Measurements from ENCODE around the gene GATA3.

- TF ChIP-seq POLR2A (IDR thresholded peaks at IDR 0.05) (no peak), CTCF (IDR thresholded peaks at IDR 0.05) (no peak), POLR2AphosphoS5 (IDR thresholded peaks at IDR 0.05) (no peak)
These were observed 6.8 kb upstream of the GATA3 start for GRCh38 chr10:8047452-8048280.

Data from breast epithelium (tissue), 3 donors.